K562 (cell line): ENCODE results near the gene SLC49A4. TPM values are rescaled to one million over a fixed set of nuclear protein-coding genes. Genes with fewer than 3 reads are reported as not detected.

Experiments
- ATAC-seq: fragments of 200-7000 bp; cut with Tn5 transposase; 3 replicates; pipeline ENCODE4 v1.9.1; 2020; ENCODE audit warnings: moderate library complexity
- BruUV-seq: library from RNA; stranded (reverse); fragments of 400-500 nt; replicated peaks from 2 replicates; lab custom pipeline; 2021; lab: Mats Ljungman, UMichigan
- CTCF ChIA-PET: fragments of 300-600 bp; formaldehyde crosslinking; extraction: SDS; loops from one replicate; lab custom pipeline; 2021; ENCODE audit warnings: low intra/inter-chr PET ratio; lab: Yijun Ruan, JAX
- POLR2A ChIA-PET: fragments of 300-600, 350-650 bp; sonication (Branson Sonifier 250); formaldehyde crosslinking; extraction: SDS; loops from one replicate; lab custom pipeline; 2021; ENCODE audit warnings: antibody characterized with exemption, inconsistent platforms; lab: Yijun Ruan, JAX
- DNase-seq, 4 experiments: peaks; one replicate each; pipeline versions ENCODE4 v3.0.0 to v3.0.0-alpha.2; 2011 to 2018; ENCODE audit warnings: low spot score in 3 of 4, mixed read lengths in 3 of 4; ENCODE audit errors: extremely low read depth in 1 of 4
- FAIRE-seq: peaks from 2 replicates; lab custom pipeline; 2011; peaks lifted over from hg19 to GRCh38; lab: Jason Lieb, UNC
- H2AFZ ChIP-seq: 2 replicates; pipeline ENCODE4 v1.6.0; 2011; ENCODE audit warnings: low read depth, low read length, control low read depth, inconsistent platforms
- H3K27ac ChIP-seq: fragments of 200-600 bp; 3 replicates; pipeline ENCODE4 v1.8.0; 2011; ENCODE audit warnings: low read depth, mild to moderate bottlenecking, control low read depth, inconsistent platforms, low read length, moderate library complexity, mixed read lengths; ENCODE audit errors: extremely low read depth
- H3K27me3 ChIP-seq, 2 experiments: fragments of 300-600 bp in 1 of 2; 2 replicates in 1 of 2; 3 replicates in 1 of 2; pipeline versions ENCODE4 v1.6.0 to v1.8.0; 2011; ENCODE audit warnings: inconsistent platforms in 2 of 2, low read length in 2 of 2, mild to moderate bottlenecking in 1 of 2, mixed read lengths in 1 of 2, moderate library complexity in 1 of 2; ENCODE audit not compliant: control insufficient read depth in 2 of 2, insufficient read depth in 2 of 2
- H3K36me3 ChIP-seq: fragments of 300-600 bp; 3 replicates; pipeline ENCODE4 v1.8.0; 2011; ENCODE audit warnings: mild to moderate bottlenecking, low read length, inconsistent platforms; ENCODE audit not compliant: control insufficient read depth, insufficient read depth
- H3K4me1 ChIP-seq, 2 experiments: fragments of 200-600 bp in 1 of 2; replicated peaks in 1 of 2; 2 replicates in 1 of 2; 3 replicates in 1 of 2; pipeline versions ENCODE4 v1.5.1 to v1.8.0; 2011; ENCODE audit warnings: inconsistent platforms in 2 of 2, low read length in 2 of 2, mild to moderate bottlenecking in 1 of 2, mixed read lengths in 1 of 2, moderate library complexity in 1 of 2; ENCODE audit not compliant: control insufficient read depth in 2 of 2, insufficient read depth in 2 of 2
- H3K4me2 ChIP-seq: 2 replicates; pipeline ENCODE4 v1.6.1; 2011; ENCODE audit warnings: low read length, control low read depth, inconsistent platforms, mixed read lengths; ENCODE audit not compliant: insufficient read depth
- H3K4me3 ChIP-seq: fragments of 200-600 bp; sonication (generic), shearing (Covaris generic); 2 replicates; pipeline ENCODE4 v1.5.1; 2016; ENCODE audit warnings: control low read depth, inconsistent platforms
- H3K79me2 ChIP-seq: fragments of 200-600 bp; 3 replicates; pipeline ENCODE4 v1.8.0; 2011; ENCODE audit warnings: low read length, inconsistent platforms; ENCODE audit not compliant: control insufficient read depth, insufficient read depth
- H3K9ac ChIP-seq, 2 experiments: 2 replicates each; pipeline versions ENCODE4 v1.6.0 to v1.6.1; 2011; ENCODE audit warnings: low read depth in 2 of 2, low read length in 2 of 2, control low read depth in 1 of 2, inconsistent platforms in 1 of 2, mild to moderate bottlenecking in 1 of 2, mixed read lengths in 1 of 2; ENCODE audit not compliant: insufficient read depth in 1 of 2
- H3K9me1 ChIP-seq: one replicate; pipeline ENCODE4 v1.6.0; 2011; ENCODE audit warnings: inconsistent platforms, mild to moderate bottlenecking, low read length, moderate library complexity; ENCODE audit not compliant: control insufficient read depth, insufficient read depth
- H3K9me3 ChIP-seq: replicated peaks from 2 replicates; pipeline ENCODE4 v1.5.1; 2011; ENCODE audit warnings: low read depth, low read length, inconsistent platforms; ENCODE audit not compliant: control insufficient read depth, insufficient read depth
- H4K20me1 ChIP-seq: replicated peaks from 2 replicates; pipeline ENCODE4 v1.6.1; 2011; ENCODE audit warnings: low read length, inconsistent platforms, mixed read lengths; ENCODE audit not compliant: control insufficient read depth, insufficient read depth
- ARID4B ChIP-seq: sonication (generic); formaldehyde crosslinking; IDR thresholded peaks from 2 replicates; pipeline ENCODE4 v1.8.0; 2022; ENCODE audit warnings: mild to moderate bottlenecking, missing genetic modification reagents
- CHD2 ChIP-seq: IDR thresholded peaks from 2 replicates; pipeline ENCODE4 v1.6.1; 2011; ENCODE audit warnings: low read depth, low read length
- GABPA ChIP-seq: fragments of 200-800 bp; sonication (Bioruptor generic); conservative IDR thresholded peaks from 2 replicates; pipeline ENCODE4 v1.6.1; 2016; ENCODE audit warnings: low read depth, missing genetic modification characterization, missing compliant biosample characterization
- GATAD2A ChIP-seq: fragments of 450-650 bp; IDR thresholded peaks from 2 replicates; pipeline ENCODE4 v1.6.1; 2017
- MCM5 ChIP-seq: fragments of 450-650 bp; IDR thresholded peaks from 2 replicates; pipeline ENCODE4 v1.6.1; 2016; ENCODE audit warnings: low read depth
- NR1H2 ChIP-seq: sonication (generic); formaldehyde crosslinking; IDR thresholded peaks from 2 replicates; pipeline ENCODE4 v1.4.0; 2020; ENCODE audit warnings: mild to moderate bottlenecking, missing genetic modification reagents
- REST ChIP-seq, 2 experiments: fragments of 450-650 bp; formaldehyde crosslinking in 1 of 2; IDR thresholded peaks; 2 replicates each; pipeline versions ENCODE4 v1.4.0 to v1.6.1; 2014 to 2020; ENCODE audit warnings: mild to moderate bottlenecking in 2 of 2, borderline replicate concordance in 1 of 2, low read depth in 1 of 2
- ZBTB1 ChIP-seq: sonication (generic); formaldehyde crosslinking; IDR thresholded peaks from 2 replicates; pipeline ENCODE4 v1.8.1; 2023; ENCODE audit warnings: missing genetic modification reagents, low read depth, mild to moderate bottlenecking, borderline replicate concordance
- ZEB2 ChIP-seq: fragments of 450-650 bp; IDR thresholded peaks from 2 replicates; pipeline ENCODE4 v1.6.1; 2016
- ZNF444 ChIP-seq: fragments of 250-450 bp; sonication (Bioruptor Pico); IDR thresholded peaks from 2 replicates; pipeline ENCODE4 v1.4.0; 2020; ENCODE audit warnings: mild to moderate bottlenecking, moderate library complexity
- WGBS: fragments of 100-300 bp; shearing (Covaris generic); methylation state at CpG from one replicate; pipeline ENCODE4 v1.1.6; 2016; ENCODE audit warnings: low coverage, mixed read lengths; ENCODE audit not compliant: insufficient coverage; ENCODE audit errors: missing lambda C conversion rate; 5-methylcytosine and 5-hydroxymethylcytosine counted together
- in situ Hi-C: fragments of 300-500 bp; cut with MboI; formaldehyde crosslinking; loops from 4 replicates; pipeline ENCODE4 v1.15.0; 2018; ENCODE audit warnings: inconsistent platforms, mixed read lengths
- intact Hi-C: fragments of 100-400 bp; cut with micrococcal nuclease; formaldehyde crosslinking; loops from 2 replicates; pipeline ENCODE4 v1.14.2; 2022
- polyA plus RNA-seq, 8 experiments: library from polyadenylated mRNA; depleted of rRNA in 4 of 8; stranded (reverse) in 5 of 8; unstranded in 3 of 8; fragments of >200 nt; fragmentation: Nextera tagmentation in 2 of 8; fragmentation: Illumina TruSeq in 1 of 8; extraction: Ambion mirVana in 2 of 8; extraction: Trizol in 1 of 8; gene quantifications; 2 replicates each; pipeline versions ENCODE4 v1.2.1 to v1.2.3, GENCODE V29; 2011 to 2014; ENCODE audit warnings: inconsistent platforms in 1 of 8, missing spikeins in 1 of 8
- total RNA-seq, 7 experiments: library from RNA; depleted of rRNA in 6 of 7; stranded (reverse); fragments of >200 nt in 6 of 7; fragmentation: Illumina TruSeq in 2 of 7; extraction: Trizol in 2 of 7; gene quantifications; 2 replicates each; pipeline versions ENCODE4 v1.2.1 to v1.2.3, GENCODE V29; 2011 to 2021; ENCODE audit warnings: low replicate concordance in 1 of 7

SLC49A4 gene
- total and polyA plus RNA-seq, 9 of the 15 experiments (the other 6 are each of a cell fraction or from before 2014, with no cell fraction given), result 0.15 to 1.3 (median 0.83) TPM

GRCh38 chr3:122908251-122908650 is 113.4 kb downstream of the SLC49A4 start (continued):
- no peak for TF ChIP-seq REST (IDR thresholded peaks at IDR 0.05; ENCODE audit: borderline replicate concordance)
- TF ChIP-seq REST (CRISPR knock-in tag; IDR thresholded peaks at IDR 0.05; ENCODE audit: low read depth), result no peak

DNA sequence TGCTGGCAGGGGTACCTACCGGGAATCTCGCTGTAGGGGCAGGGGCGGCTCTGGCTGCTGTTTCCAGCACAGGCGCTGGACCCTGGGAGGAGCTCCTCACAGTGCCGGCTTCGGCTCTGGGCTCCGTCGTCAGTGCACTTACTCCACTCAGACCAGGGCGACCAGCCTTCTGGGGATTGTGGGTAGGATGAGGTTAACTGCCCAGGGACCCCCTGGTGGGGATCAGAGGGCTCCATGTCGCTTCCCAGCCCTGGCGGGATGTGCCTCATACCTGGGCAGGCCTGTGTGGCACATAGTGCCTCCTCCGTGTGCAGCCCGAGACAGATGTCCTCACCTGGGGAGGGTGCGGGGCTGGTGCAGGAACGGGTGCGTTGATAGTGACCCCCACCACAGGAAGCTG is 117.0 kb downstream of the SLC49A4 start:
- WGBS, result 6% methylated on average over 10 of the region's 16 CpGs
- no peaks in the 10 kb centered on the region for H3K79me2 ChIP-seq
- H3K27ac ChIP-seq, result no peak overlapping the region
- H3K36me3 ChIP-seq, result no peaks in the 10 kb centered on the region
- ChIA-PET POLR2A (no interaction called here), CTCF (no interaction called here)
- DNase-seq (no peak), FAIRE-seq (no peak), ATAC-seq (no peak)
- no peaks in the 10 kb centered on the region for H3K9me3 ChIP-seq
- H3K9ac ChIP-seq, result no peak overlapping the region
- intact Hi-C loops (no loop called here), in situ Hi-C loops (no loop called here)
- no peak overlapping the region for H3K4me3 ChIP-seq
- no TSS peak for BruUV-seq
- no peak overlapping the region for H3K4me2 ChIP-seq
- H4K20me1 ChIP-seq, result no peaks in the 10 kb centered on the region
- no peaks in the 10 kb centered on the region for H3K9me1 ChIP-seq
- H2AFZ ChIP-seq, result no peak overlapping the region
- peaks cover 12 to 61% of the 10 kb centered on the region in 2 experiments; a peak in 4 of 5 replicates for H3K27me3 ChIP-seq
- H3K4me1 ChIP-seq, result peaks cover 0 to 20% of the 10 kb centered on the region in 2 experiments; a peak in 2 of 5 replicates
- TF ChIP-seq CHD2 (no peak), GATAD2A (no peak), ZEB2 (no peak), ZNF444 (CRISPR knock-in tag) (no peak), GABPA (tag) (no peak), ARID4B (CRISPR knock-in tag) (no peak), MCM5 (no peak), NR1H2 (CRISPR knock-in tag) (no peak), ZBTB1 (CRISPR knock-in tag) (no peak)
